Measurements from ENCODE around the gene GARNL3. TPM values are rescaled to one million over a fixed set of nuclear protein-coding genes. Genes with fewer than 3 reads are reported as not detected.

Gene GARNL3
- total RNA-seq, 1 donor from 2014 or later, result 3.3 TPM

GRCh38 chr9:127277770-127278169, 13.2 kb downstream of the GARNL3 start:
- H3K4me3 Mint-ChIP-seq (ENCODE audit: unreplicated experiment), result no peak overlapping the region

GRCh38 chr9:127278372-127278771, 13.8 kb downstream of the GARNL3 start:
- no peak for DNase-seq (ENCODE audit: low spot score)
- Mint-ChIP-seq H3K27ac (ENCODE audit: unreplicated experiment) (no peak overlapping the region), H3K27me3 (ENCODE audit: unreplicated experiment) (peaks cover 1% of the 10 kb centered on the region), H3K4me1 (ENCODE audit: unreplicated experiment) (peaks cover 6% of the 10 kb centered on the region), H3K36me3 (ENCODE audit: low read depth, unreplicated experiment) (no peaks in the 10 kb centered on the region), H3K4me3 (ENCODE audit: unreplicated experiment) (no peak overlapping the region), H3K9me3 (ENCODE audit: unreplicated experiment) (no peaks in the 10 kb centered on the region)
- no peak for TF ChIP-seq CTCF (IDR thresholded peaks at IDR 0.05; ENCODE audit: unreplicated experiment)

More at GRCh38 chr9:127277770-127278169, 13.2 kb downstream of the GARNL3 start:
- H3K9me3 Mint-ChIP-seq (ENCODE audit: unreplicated experiment), result no peaks in the 10 kb centered on the region
- H3K4me1 Mint-ChIP-seq (ENCODE audit: unreplicated experiment), result peaks cover 6% of the 10 kb centered on the region
- peaks cover 1% of the 10 kb centered on the region for H3K27me3 Mint-ChIP-seq (ENCODE audit: unreplicated experiment)
- H3K36me3 Mint-ChIP-seq (ENCODE audit: low read depth, unreplicated experiment), result no peaks in the 10 kb centered on the region
- TF ChIP-seq CTCF (IDR thresholded peaks at IDR 0.05; ENCODE audit: unreplicated experiment), result no peak
- no peak for DNase-seq (ENCODE audit: low spot score)
- no peak overlapping the region for H3K27ac Mint-ChIP-seq (ENCODE audit: unreplicated experiment)

GRCh38 chr9:127279717-127280285, 15.2 kb downstream of the GARNL3 start:
- Mint-ChIP-seq H3K27me3 (ENCODE audit: unreplicated experiment) (peaks cover 1% of the 10 kb centered on the region), H3K36me3 (ENCODE audit: low read depth, unreplicated experiment) (no peaks in the 10 kb centered on the region), H3K9me3 (ENCODE audit: unreplicated experiment) (no peaks in the 10 kb centered on the region), H3K4me1 (ENCODE audit: unreplicated experiment) (peaks cover 6% of the 10 kb centered on the region), H3K27ac (ENCODE audit: unreplicated experiment) (no peak overlapping the region), H3K4me3 (ENCODE audit: unreplicated experiment) (no peak overlapping the region)
- DNase-seq (ENCODE audit: low spot score), result no peak
- TF ChIP-seq CTCF (IDR thresholded peaks at IDR 0.05; ENCODE audit: unreplicated experiment), result no peak

GRCh38 chr9:127280880-127281660, 16.5 kb downstream of the GARNL3 start:
- TF ChIP-seq CTCF (IDR thresholded peaks at IDR 0.05; ENCODE audit: unreplicated experiment), result no peak
- Mint-ChIP-seq H3K36me3 (ENCODE audit: low read depth, unreplicated experiment) (no peaks in the 10 kb centered on the region), H3K27me3 (ENCODE audit: unreplicated experiment) (peaks cover 1% of the 10 kb centered on the region), H3K4me1 (ENCODE audit: unreplicated experiment) (peaks cover 6% of the 10 kb centered on the region), H3K4me3 (ENCODE audit: unreplicated experiment) (no peak overlapping the region), H3K27ac (ENCODE audit: unreplicated experiment) (no peak overlapping the region), H3K9me3 (ENCODE audit: unreplicated experiment) (no peaks in the 10 kb centered on the region)
- no peak for DNase-seq (ENCODE audit: low spot score)

- Mint-ChIP-seq H3K4me1 (ENCODE audit: unreplicated experiment) (peaks cover 6% of the 10 kb centered on the region), H3K9me3 (ENCODE audit: unreplicated experiment) (no peaks in the 10 kb centered on the region), H3K36me3 (ENCODE audit: low read depth, unreplicated experiment) (no peaks in the 10 kb centered on the region), H3K27ac (ENCODE audit: unreplicated experiment) (no peak overlapping the region), H3K4me3 (ENCODE audit: unreplicated experiment) (no peak overlapping the region), H3K27me3 (ENCODE audit: unreplicated experiment) (peaks cover 1% of the 10 kb centered on the region)
- no peak for DNase-seq (ENCODE audit: low spot score)
- TF ChIP-seq CTCF (IDR thresholded peaks at IDR 0.05; ENCODE audit: unreplicated experiment), result no peak
These were observed 17.3 kb downstream of the GARNL3 start for GRCh38 chr9:127281891-127282290.
